ENCODE measurements around the gene SERPINA4. TPM values are rescaled to one million over a fixed set of nuclear protein-coding genes. Genes with fewer than 3 reads are reported as not detected.

Gene SERPINA4
- total and polyA plus RNA-seq, 2 donors (not counting 3 experiments of a cell fraction or from before 2014, with no cell fraction given) = not detected

DNA sequence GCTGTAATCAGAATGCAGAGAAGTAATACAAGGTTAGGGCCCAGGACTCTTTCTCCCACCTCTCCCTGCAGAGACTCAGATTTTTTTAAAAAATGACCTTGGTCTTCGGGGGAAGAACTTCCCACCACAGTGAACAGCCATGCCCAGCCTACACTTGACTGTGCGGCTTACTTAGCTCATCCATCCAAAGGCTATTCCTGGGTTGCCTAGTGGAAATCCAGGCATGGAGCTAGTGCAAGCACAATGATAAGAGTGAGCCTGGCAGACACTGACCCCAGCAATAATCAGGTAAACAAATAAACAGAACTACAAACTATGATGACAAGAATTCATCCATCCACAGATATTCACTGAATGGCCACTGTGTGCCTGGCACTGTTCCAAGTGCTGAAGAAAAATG is 34.7 kb downstream of the SERPINA4 start:
- Histone ChIP-seq H4K20me1 (replicated peaks; ENCODE audit: control insufficient read depth, extremely low read depth, insufficient read depth, low read length) (no peaks in the 10 kb centered on the region), H3K27ac (ENCODE audit: insufficient read depth, low read depth, low read length) (no peak overlapping the region), H3K4me3 (replicated peaks in 1 of 3; ENCODE audit: insufficient read depth in 1 of 3, low read depth in 1 of 3, low read length in 3 of 3) (no peak overlapping the region), H3K4me1 (ENCODE audit: control insufficient read depth, extremely low read depth, insufficient read depth, low read length) (peaks cover 24% of the 10 kb centered on the region), H3K9ac (replicated peaks; ENCODE audit: extremely low read depth, insufficient read depth, low read length) (no peak overlapping the region), H3K9me3 (replicated peaks; ENCODE audit: control insufficient read depth, insufficient read depth, low read length) (no peaks in the 10 kb centered on the region), H2AFZ (ENCODE audit: low read depth, low read length) (no peak overlapping the region), H3K79me2 (ENCODE audit: control insufficient read depth, insufficient read depth, low read length) (no peaks in the 10 kb centered on the region), H3K36me3 (ENCODE audit: control insufficient read depth in 2 of 2, extremely low read depth in 1 of 2, insufficient read depth in 2 of 2, low read length in 2 of 2) (no peaks in the 10 kb centered on the region), H3K27me3 (ENCODE audit: control insufficient read depth in 2 of 2, insufficient read depth in 2 of 2, low read length in 2 of 2) (no peaks in the 10 kb centered on the region), H3K4me2 (ENCODE audit: insufficient read depth, low read length) (no peak overlapping the region), H3K9me1 (replicated peaks; ENCODE audit: control insufficient read depth, extremely low read depth, insufficient read depth, low read length) (no peaks in the 10 kb centered on the region)
- no peak for TF ChIP-seq POLR2AphosphoS5 (IDR thresholded peaks at IDR 0.05; ENCODE audit: insufficient read depth, low read depth, low read length)
- TF ChIP-seq GATA2 (IDR thresholded peaks at IDR 0.05; ENCODE audit: insufficient read depth, insufficient read length, low read depth, low read length) = no peak
- TF ChIP-seq MYC (IDR thresholded peaks at IDR 0.05; ENCODE audit: low read depth, low read length) = no peak
- TF ChIP-seq POLR2A (IDR thresholded peaks at IDR 0.05; ENCODE audit: low read depth, low read length) = no peak
- TF ChIP-seq CTCF (IDR thresholded peaks at IDR 0.05; ENCODE audit: extremely low read depth in 1 of 2, insufficient read depth in 1 of 2, low read depth in 1 of 2, low read length in 2 of 2) = no peak
- TF ChIP-seq FOS (IDR thresholded peaks at IDR 0.05; ENCODE audit: borderline replicate concordance, insufficient read depth, low read length) = no peak
- TF ChIP-seq EZH2 (IDR thresholded peaks at IDR 0.05; ENCODE audit: borderline replicate concordance, low read depth, low read length, severe bottlenecking) = no peak
- TF ChIP-seq MAX (IDR thresholded peaks at IDR 0.05; ENCODE audit: insufficient read depth, insufficient read length) = no peak
- TF ChIP-seq JUN (IDR thresholded peaks at IDR 0.05; ENCODE audit: borderline replicate concordance, insufficient read depth, insufficient read length, low read depth) = no peak
- FAIRE-seq (no peak), DNase-seq (ENCODE audit: low read depth, low spot score) (no peak)
- intact Hi-C loops (cut with micrococcal nuclease) = no loop called here
- dilution Hi-C loops (cut with MboI; ENCODE audit: extremely low pct_ligation_motif_present, low sequenced_read_pairs) = no loop called here
- ChIA-PET POLR2A (no interaction called here), CTCF (no interaction called here)
- BruUV-seq (replicated peaks) = no TSS peak

All from endothelial cell of umbilical vein (primary cell).